T-helper 2 cell treated with Interferon-gamma antibody and Interleukin-4, amounts not matched to agents 5 μg/mL and 100 μg/mL, for 36 hours (primary cell): Measurements from ENCODE around the gene CHST15.

Experiments
- DNase-seq: peaks from one replicate; pipeline ENCODE4 v3.0.0; 2021; ENCODE audit warnings: low spot score
- H3K27ac Mint-ChIP-seq: one replicate; pipeline ENCODE4 v1.8.0; 2021; ENCODE audit warnings: mild to moderate bottlenecking, mixed read lengths
- H3K27me3 Mint-ChIP-seq: one replicate; pipeline ENCODE4 v1.8.0; 2021; ENCODE audit warnings: low read depth, mixed read lengths
- H3K36me3 Mint-ChIP-seq: one replicate; pipeline ENCODE4 v1.8.0; 2021; ENCODE audit warnings: low read depth, mixed read lengths
- H3K4me1 Mint-ChIP-seq: one replicate; pipeline ENCODE4 v1.8.0; 2021; ENCODE audit warnings: low read depth, mixed read lengths
- H3K4me3 Mint-ChIP-seq: one replicate; pipeline ENCODE4 v1.8.0; 2022; ENCODE audit warnings: mild to moderate bottlenecking, moderate library complexity, mixed read lengths
- H3K9me3 Mint-ChIP-seq: one replicate; pipeline ENCODE4 v1.8.0; 2021; ENCODE audit warnings: mixed read lengths

Gene CHST15

DNA sequence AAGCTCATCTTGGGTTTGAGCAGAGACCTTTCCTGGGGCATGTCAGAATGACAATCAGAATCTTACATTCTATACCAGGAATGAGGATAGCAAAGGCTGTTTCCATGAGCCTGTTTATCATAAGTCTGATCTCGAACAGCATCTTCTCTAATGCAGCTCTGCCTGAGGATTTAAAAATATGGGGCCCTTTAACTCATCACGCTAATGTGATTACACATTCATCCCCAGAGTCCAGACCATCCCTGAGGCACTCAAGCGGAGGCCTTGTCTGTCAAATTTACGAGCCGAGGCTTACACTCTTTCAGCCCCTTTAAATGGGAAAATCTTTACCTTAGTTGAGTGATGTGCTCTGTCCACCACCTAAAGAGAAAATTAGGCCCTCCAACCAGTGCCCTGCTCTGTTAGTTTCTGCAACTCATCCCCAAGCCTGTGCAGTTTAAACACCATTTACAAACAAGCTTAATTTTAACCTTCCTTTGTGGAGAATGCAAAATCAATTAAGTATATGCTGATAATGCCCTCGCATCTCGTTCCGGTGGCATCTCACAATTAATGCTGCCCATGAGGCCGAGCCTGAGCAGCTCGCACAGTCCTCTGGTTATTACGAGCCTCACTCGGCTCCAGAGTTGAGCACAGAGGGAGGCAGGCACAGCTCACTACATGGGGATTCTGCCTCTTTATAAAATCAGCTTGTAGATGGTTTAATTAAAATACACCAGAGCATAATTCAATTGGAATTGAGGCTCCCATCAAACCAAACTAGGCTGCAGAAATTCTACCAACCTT, 16.0 kb downstream of the CHST15 start:
- Mint-ChIP-seq H3K9me3 (no peaks in the 10 kb centered on the region), H3K4me1 (peaks cover 6% of the 10 kb centered on the region), H3K27ac (no peak overlapping the region), H3K4me3 (no peak overlapping the region), H3K36me3 (no peaks in the 10 kb centered on the region), H3K27me3 (no peaks in the 10 kb centered on the region)
- no peak for DNase-seq

DNA sequence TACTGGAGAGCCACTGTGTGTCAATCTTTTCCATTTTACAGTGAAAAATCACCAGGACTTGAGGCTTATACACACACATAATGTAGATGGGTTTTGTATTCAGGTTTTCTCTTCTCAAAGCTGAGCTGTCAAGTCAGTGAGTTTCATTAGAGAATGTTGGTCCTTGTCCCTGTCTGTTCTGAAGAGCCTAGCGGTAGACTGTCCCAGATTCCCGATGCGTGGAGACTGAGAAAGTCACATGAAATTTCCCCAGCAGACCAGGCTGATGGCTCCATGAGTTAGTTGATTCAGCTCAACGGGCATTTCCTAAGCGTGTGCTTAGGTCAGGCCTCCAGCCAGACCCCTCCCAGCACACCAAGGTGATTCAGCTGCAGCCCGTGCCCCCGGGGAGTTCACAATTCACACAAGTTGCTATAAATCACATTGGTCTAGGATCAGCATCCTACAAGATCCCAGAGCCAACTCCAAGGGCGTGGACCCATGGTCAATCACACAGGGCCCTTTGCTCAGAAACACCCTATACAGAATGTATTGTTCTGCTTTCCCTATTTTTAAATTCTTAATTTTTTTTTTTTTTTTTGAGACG, 17.2 kb downstream of the CHST15 start:
- Mint-ChIP-seq H3K4me1 (peaks cover 6% of the 10 kb centered on the region), H3K9me3 (no peaks in the 10 kb centered on the region)

DNA sequence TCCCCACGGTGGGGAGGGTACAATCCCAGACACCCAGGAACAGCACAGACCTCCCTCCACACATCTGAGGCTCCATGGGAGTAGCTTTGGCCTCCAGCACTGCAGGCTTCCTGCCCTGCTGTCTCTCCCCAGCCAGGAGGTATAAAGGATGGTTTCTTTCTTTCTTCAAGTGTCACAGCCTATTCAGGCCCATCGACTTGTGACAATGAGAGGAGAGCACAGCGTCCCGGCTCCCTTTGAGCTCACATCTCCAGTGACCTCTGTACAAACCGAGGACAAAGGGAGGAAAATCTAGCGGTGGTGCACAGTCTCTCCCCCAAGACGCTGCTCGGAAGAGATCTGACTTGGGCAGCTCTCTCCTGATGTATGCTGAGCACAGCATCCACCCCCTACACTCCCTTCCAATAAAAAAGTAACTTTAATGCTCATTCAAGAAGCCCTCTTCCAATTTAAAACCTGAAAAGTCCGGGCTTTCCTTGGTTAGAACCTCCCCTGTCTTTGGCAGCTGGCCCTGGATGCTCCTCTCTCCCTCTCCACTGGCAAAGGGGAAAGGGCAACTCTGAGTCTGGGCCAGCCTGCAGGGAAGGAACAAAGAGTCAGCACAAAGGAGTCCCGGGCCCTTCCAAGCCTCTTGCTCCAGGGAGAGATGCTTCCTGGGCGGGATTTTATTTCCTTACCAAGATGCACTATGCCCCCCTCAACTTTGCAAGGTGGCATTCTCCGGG, 18.0 kb downstream of the CHST15 start:
- DNase-seq, result no peak
- H3K9me3 Mint-ChIP-seq, result no peaks in the 10 kb centered on the region
- no peaks in the 10 kb centered on the region for H3K36me3 Mint-ChIP-seq
- peaks cover 6% of the 10 kb centered on the region for H3K4me1 Mint-ChIP-seq
- peaks cover 3% of the 10 kb centered on the region for H3K27me3 Mint-ChIP-seq
- no peak overlapping the region for H3K27ac Mint-ChIP-seq
- H3K4me3 Mint-ChIP-seq, result no peak overlapping the region

More for the DNA sequence above, 17.2 kb downstream of the CHST15 start:
- Mint-ChIP-seq H3K27ac (no peak overlapping the region), H3K36me3 (no peaks in the 10 kb centered on the region), H3K27me3 (peaks cover 3% of the 10 kb centered on the region), H3K4me3 (no peak overlapping the region)
- DNase-seq, result no peak

DNA sequence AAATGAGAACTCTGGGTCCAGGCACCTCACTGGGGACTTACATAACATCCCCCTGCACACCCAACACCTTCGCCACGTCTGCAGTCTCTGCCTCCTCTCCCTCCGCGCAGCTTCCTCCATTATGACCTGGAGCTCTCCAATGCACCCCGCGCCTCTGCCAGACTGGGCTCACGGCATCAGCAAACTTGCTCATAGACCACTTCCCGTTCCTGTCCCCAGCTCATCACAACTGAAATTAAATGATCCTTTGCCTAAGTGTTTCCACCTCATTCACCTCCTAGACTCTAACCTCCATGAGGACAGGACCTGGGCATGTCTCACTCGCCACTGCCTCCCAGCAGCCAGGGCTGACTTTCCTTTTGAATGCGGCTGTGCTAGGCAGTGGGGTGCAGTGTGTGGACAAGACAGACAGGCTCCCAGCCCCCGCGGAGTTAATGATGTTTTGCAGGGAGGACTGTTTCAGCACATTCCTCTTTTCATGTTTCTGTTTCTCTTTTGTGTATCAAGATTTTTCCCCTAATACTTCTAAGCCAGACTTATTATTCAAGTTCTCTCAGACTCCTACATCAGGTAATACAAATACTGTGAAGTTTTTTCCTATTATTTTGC, 18.8 kb downstream of the CHST15 start:
- Mint-ChIP-seq H3K4me1 (peaks cover 6% of the 10 kb centered on the region), H3K27me3 (peaks cover 3% of the 10 kb centered on the region), H3K9me3 (no peaks in the 10 kb centered on the region), H3K4me3 (no peak overlapping the region), H3K27ac (no peak overlapping the region), H3K36me3 (no peaks in the 10 kb centered on the region)
- no peak for DNase-seq

DNA sequence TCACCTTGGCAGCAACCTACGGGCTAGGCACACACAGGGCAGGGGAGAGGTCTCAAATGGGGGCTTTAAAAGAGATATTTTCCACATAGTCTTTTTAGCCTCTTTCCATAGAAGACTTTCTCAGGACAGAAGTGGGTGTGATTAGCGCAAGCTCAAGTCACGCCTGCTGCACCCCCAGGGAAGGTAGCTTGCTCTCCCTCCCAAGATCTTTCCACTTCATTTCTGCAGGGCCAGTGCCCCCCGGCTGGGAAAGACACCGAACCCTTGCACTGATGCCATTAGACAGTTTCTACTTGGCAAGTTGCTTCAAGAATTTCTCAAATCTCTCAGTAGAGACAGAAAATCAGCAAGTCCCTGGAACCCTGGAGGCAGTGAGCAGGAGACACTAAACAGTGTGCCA, 19.4 kb downstream of the CHST15 start:
- peaks cover 3% of the 10 kb centered on the region for H3K27me3 Mint-ChIP-seq
- H3K27ac Mint-ChIP-seq, result no peak overlapping the region
- H3K36me3 Mint-ChIP-seq, result no peaks in the 10 kb centered on the region
- no peak for DNase-seq
- peaks cover 6% of the 10 kb centered on the region for H3K4me1 Mint-ChIP-seq
- H3K9me3 Mint-ChIP-seq, result no peaks in the 10 kb centered on the region
- H3K4me3 Mint-ChIP-seq, result no peak overlapping the region

DNA sequence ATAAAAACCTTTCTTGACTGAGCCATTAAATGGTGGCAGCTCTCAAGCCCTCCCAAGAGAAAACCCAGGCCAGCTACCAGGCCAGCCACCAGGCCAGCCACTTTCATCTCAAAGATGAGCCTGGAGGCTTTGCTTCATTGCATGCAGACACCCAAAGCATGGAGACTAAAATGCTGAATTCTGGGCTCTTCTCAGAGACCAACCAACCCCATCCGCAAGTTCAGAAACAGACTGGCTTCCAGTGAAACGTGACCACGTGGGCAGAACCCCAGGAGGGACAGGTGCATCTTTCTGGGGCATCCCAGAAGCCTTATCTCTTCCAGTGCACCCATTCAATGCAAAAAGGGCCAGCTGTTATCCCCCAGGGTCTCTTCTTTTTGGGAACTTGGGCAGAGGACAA, 20.9 kb downstream of the CHST15 start:
- Mint-ChIP-seq H3K4me3 (no peak overlapping the region), H3K36me3 (no peaks in the 10 kb centered on the region), H3K4me1 (peaks cover 6% of the 10 kb centered on the region), H3K9me3 (no peaks in the 10 kb centered on the region), H3K27me3 (peaks cover 3% of the 10 kb centered on the region), H3K27ac (no peak overlapping the region)
- DNase-seq, result no peak

DNA sequence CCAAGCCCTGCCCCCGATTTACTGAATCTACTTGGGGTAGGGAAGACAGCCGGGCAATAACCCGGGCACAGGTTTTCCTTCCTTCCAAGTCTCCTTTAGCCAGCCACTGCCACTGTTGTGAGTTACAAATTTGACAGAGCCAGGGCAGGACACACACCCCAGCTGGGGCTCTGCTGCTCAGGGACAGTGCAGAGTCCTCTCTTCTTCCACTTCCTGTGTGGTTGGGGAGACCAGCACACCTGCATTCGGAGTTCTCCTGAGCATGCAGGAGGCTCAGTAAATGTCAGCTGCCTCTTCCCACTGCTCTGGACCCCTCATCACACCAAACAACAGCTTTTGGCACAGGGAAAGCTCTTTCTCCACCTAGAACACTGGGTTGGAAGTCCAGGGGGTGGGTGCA, 21.3 kb downstream of the CHST15 start:
- Mint-ChIP-seq H3K9me3 (no peaks in the 10 kb centered on the region), H3K4me3 (no peak overlapping the region), H3K4me1 (peaks cover 6% of the 10 kb centered on the region), H3K36me3 (no peaks in the 10 kb centered on the region), H3K27ac (no peak overlapping the region), H3K27me3 (peaks cover 3% of the 10 kb centered on the region)
- DNase-seq, result no peak

DNA sequence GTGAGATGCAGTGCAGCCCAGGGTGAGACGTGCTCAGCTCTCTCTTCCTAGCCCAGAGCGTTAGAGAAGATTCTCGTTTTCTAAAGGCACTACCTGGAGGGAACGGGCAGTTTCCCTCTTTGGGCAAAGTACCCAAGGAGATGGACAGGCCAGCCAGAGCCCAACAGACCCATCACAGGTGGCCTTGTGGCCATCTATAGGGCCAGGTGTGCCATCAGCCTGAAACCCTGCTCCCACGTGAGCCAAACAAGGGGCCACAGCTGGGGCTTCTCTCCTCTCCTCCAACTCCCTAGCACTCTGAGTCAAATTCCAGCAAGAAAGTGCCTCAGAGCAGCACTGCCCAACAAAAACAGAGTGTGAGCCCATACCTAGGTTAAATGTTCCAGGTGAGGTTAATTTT, 22.3 kb downstream of the CHST15 start:
- Mint-ChIP-seq H3K27ac (no peak overlapping the region), H3K36me3 (no peaks in the 10 kb centered on the region), H3K9me3 (no peaks in the 10 kb centered on the region), H3K27me3 (peaks cover 3% of the 10 kb centered on the region), H3K4me1 (peaks cover 6% of the 10 kb centered on the region), H3K4me3 (no peak overlapping the region)
- no peak for DNase-seq

DNA sequence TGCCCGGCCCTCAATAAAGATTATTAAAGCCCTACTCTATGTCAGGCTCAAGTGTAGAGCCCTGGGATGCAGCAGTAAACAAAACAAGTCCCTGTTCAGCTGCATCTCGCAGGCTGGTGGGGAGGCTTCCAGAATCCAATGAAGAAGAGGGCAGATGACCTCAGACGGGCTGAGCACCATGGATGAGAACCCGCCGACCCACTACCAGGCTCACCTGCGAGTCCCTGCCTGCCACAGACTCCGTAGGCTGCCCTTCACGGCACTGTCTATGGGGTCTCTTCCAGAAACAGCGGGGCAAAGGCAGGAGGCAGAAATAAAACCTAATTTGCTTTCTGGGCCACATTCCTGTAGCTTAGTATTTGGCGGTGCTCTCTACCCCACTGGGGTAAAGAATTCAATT, 22.7 kb downstream of the CHST15 start:
- peaks cover 5% of the 10 kb centered on the region for H3K27me3 Mint-ChIP-seq
- peaks cover 6% of the 10 kb centered on the region for H3K4me1 Mint-ChIP-seq
- no peaks in the 10 kb centered on the region for H3K9me3 Mint-ChIP-seq
- no peak for DNase-seq
- no peak overlapping the region for H3K27ac Mint-ChIP-seq
- H3K36me3 Mint-ChIP-seq, result no peaks in the 10 kb centered on the region
- no peak overlapping the region for H3K4me3 Mint-ChIP-seq

DNA sequence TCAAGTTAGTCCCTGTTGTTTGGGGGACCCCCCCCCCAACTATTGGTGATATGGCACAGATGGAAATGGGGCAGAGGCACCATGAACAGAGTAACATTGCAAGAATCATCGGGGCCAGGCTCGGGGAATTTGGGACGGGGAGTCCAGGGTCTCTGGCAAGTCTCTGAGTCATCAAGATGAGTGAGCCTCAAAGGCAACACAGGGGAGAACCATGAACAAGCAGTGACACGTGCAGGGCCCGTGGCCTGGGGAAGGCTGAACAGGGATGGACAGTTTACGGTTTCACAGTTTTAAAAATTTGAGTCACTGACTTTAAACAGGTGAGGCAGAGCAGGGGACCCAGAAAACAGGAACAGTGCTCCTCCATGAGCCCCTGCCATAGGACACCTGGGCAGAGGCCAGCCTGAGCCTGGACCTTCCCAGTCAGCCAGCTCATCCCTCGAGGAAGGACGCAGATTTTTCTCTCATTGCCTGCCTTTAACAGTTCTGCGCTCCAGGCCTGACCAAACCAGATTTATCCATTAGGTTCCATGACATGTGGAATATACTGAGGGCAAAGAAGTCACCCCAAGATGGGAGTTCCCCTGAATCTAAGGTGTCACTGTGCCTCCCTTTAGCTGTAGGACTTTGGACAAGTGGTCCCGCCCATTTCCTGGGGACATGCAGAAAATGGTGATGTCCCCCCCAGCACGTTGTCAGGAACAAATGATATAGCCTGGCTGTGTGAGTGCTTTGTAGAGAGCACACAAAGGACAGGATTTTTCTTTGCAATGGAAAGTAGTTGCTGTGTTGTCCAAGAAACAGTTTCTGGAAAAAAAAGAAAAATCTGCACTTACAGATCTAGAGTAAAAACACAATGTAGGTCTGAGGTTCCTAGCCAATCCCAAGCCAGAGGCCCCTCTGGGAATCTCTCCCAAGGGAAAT, 23.8 kb downstream of the CHST15 start:
- Mint-ChIP-seq H3K27me3 (peaks cover 5% of the 10 kb centered on the region), H3K27ac (no peak overlapping the region), H3K4me3 (no peak overlapping the region), H3K36me3 (no peaks in the 10 kb centered on the region), H3K4me1 (peaks cover 7% of the 10 kb centered on the region), H3K9me3 (no peaks in the 10 kb centered on the region)
- no peak for DNase-seq

DNA sequence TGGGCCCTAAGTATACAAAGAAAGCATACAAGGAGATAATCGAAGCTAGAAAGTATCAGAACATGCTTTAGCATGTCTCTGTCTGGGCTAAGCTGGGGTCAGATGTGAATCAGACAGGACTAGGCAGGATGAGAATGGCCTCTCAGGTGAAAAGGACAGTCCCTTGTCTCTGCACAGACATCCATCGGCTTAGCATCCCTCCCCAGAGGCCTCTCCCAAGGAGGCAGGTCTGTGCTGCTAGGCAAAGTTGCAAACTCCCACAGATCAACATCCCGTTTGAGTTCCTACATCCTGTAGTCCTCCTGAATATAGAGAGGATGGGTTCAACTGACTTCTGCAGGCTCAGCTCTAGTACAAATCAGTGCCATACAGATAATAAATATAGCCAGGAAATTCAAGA, 24.5 kb downstream of the CHST15 start:
- DNase-seq, result no peak
- Mint-ChIP-seq H3K27me3 (peaks cover 5% of the 10 kb centered on the region), H3K27ac (no peak overlapping the region), H3K4me3 (no peak overlapping the region), H3K9me3 (no peaks in the 10 kb centered on the region), H3K36me3 (no peaks in the 10 kb centered on the region), H3K4me1 (peaks cover 8% of the 10 kb centered on the region)

DNA sequence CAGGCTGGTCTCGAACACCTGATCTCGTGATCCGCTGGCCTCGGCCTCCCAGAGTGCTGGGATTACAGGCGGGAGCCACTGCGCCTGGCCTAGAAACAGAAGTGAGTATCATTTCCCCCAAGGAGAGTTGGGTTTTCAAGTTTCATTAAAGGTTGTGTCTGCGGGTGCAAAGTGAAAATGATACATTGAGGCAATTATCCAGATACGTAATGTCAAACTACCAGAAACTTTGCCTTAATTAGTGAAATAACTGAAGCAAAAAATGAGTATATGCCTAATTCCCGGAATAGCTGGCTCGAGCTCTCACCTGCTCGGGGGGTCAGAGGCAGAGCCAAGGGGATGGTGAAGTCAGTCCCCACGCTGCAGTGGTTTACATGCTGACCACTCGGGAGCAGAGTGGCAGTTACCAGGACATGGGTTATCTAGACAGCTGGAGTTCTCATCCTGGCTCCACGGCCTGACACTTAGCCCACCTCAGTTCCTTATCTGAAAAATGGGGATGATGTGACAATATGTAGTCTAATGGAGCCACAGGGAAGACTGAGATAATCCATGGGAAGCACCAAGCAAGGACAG, 25.5 kb downstream of the CHST15 start:
- Mint-ChIP-seq H3K4me3 (no peak overlapping the region), H3K4me1 (peaks cover 9% of the 10 kb centered on the region), H3K27me3 (peaks cover 5% of the 10 kb centered on the region), H3K27ac (no peak overlapping the region), H3K9me3 (no peaks in the 10 kb centered on the region), H3K36me3 (no peaks in the 10 kb centered on the region)
- no peak for DNase-seq
